ENCODE results near the gene ACP3.

Gene ACP3, protein sequence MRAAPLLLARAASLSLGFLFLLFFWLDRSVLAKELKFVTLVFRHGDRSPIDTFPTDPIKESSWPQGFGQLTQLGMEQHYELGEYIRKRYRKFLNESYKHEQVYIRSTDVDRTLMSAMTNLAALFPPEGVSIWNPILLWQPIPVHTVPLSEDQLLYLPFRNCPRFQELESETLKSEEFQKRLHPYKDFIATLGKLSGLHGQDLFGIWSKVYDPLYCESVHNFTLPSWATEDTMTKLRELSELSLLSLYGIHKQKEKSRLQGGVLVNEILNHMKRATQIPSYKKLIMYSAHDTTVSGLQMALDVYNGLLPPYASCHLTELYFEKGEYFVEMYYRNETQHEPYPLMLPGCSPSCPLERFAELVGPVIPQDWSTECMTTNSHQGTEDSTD

GRCh38 chr3:132317229-132317948, at the start of gene ACP3:
Gene ACP3, plus strand, starts transcription at chr3:132317407. Its CDS starts 50 bp downstream, at chr3:132317457.
- TF ChIP-seq, protein P1, sequence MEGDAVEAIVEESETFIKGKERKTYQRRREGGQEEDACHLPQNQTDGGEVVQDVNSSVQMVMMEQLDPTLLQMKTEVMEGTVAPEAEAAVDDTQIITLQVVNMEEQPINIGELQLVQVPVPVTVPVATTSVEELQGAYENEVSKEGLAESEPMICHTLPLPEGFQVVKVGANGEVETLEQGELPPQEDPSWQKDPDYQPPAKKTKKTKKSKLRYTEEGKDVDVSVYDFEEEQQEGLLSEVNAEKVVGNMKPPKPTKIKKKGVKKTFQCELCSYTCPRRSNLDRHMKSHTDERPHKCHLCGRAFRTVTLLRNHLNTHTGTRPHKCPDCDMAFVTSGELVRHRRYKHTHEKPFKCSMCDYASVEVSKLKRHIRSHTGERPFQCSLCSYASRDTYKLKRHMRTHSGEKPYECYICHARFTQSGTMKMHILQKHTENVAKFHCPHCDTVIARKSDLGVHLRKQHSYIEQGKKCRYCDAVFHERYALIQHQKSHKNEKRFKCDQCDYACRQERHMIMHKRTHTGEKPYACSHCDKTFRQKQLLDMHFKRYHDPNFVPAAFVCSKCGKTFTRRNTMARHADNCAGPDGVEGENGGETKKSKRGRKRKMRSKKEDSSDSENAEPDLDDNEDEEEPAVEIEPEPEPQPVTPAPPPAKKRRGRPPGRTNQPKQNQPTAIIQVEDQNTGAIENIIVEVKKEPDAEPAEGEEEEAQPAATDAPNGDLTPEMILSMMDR (IDR thresholded peaks at IDR 0.05): no peak

GRCh38 chr3:132268956-132269355, 48.3 kb upstream of the ACP3 start:
- TF ChIP-seq, protein P1 (IDR thresholded peaks at IDR 0.05): no peak

- TF ChIP-seq, protein P1 (IDR thresholded peaks at IDR 0.05): no peak
Observed at GRCh38 chr3:132273036-132273435, 44.2 kb upstream of the ACP3 start.

- TF ChIP-seq, protein P1 (IDR thresholded peaks at IDR 0.05): no peak
Observed at GRCh38 chr3:132276228-132276906, 40.8 kb upstream of the ACP3 start.

DNA sequence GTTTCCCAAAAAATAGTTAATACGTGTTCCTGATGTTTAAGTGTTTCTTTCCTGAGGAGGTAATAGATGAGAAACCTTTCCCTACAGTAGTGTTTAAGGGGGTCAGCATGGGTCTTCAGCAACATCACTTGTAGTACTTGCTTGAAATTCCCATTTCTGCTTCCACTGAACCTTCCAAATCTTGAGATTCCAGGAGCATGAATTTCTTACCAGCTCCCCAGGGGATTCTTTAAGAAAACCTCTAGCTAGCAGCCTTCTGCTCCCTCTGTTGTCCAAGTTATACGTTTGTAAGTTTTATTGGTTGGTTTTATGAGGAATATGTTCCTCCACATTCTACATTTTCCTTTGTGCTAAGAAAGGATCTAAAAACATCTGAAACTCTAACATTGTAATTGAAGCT, 38.2 kb upstream of the ACP3 start:
- TF ChIP-seq, protein P1 (IDR thresholded peaks at IDR 0.05): no peak

- TF ChIP-seq, protein P1 (IDR thresholded peaks at IDR 0.05): no peak
Observed at GRCh38 chr3:132283440-132283839, 33.8 kb upstream of the ACP3 start.

- TF ChIP-seq, protein P1 (IDR thresholded peaks at IDR 0.05): no peak
Observed at GRCh38 chr3:132283916-132284405, 33.2 kb upstream of the ACP3 start.
